HepG2 (cell line): ENCODE results near the gene ARHGAP23. TPM values are rescaled to one million over a fixed set of nuclear protein-coding genes. Genes with fewer than 3 reads are reported as not detected.

Experiments
- ATAC-seq: fragments of 200-7000 bp; cut with Tn5 transposase; 3 replicates; pipeline ENCODE4 v1.9.1; 2020; ENCODE audit warnings: mild to moderate bottlenecking, moderate library complexity
- BruUV-seq: library from RNA; stranded (reverse); fragments of 400-500 nt; replicated peaks from 2 replicates; lab custom pipeline; 2021; lab: Mats Ljungman, UMichigan
- CTCF ChIA-PET: fragments of 300-600 bp; formaldehyde crosslinking; extraction: SDS; loops from one replicate; lab custom pipeline; 2021; ENCODE audit warnings: low total read pairs, inconsistent platforms, low intra/inter-chr PET ratio; lab: Yijun Ruan, JAX
- POLR2A ChIA-PET: fragments of 350-600 bp; sonication (Branson Sonifier 250); formaldehyde crosslinking; loops from one replicate; lab custom pipeline; 2020; ENCODE audit warnings: antibody characterized with exemption, inconsistent platforms; lab: Yijun Ruan, JAX
- DNase-seq: peaks from one replicate; pipeline ENCODE4 v3.0.0-alpha.2; 2015; ENCODE audit warnings: low spot score
- FAIRE-seq: peaks from 3 replicates; lab custom pipeline; 2011; peaks lifted over from hg19 to GRCh38; lab: Jason Lieb, UNC
- H2AFZ ChIP-seq: one replicate; pipeline ENCODE4 v1.6.1; 2011; ENCODE audit warnings: low read length, inconsistent platforms
- H3K27ac ChIP-seq: fragments of 300-600 bp; 3 replicates; pipeline ENCODE4 v1.8.0; 2011; ENCODE audit warnings: mixed run types, mild to moderate bottlenecking, mixed read lengths, low read length, inconsistent platforms; ENCODE audit not compliant: insufficient read depth; ENCODE audit errors: extremely low read length
- H3K27me3 ChIP-seq, 2 experiments: fragments of 200-600 bp in 1 of 2; 2 replicates in 1 of 2; 3 replicates in 1 of 2; pipeline versions ENCODE4 v1.6.0 to v1.8.0; 2011; ENCODE audit warnings: low read length in 2 of 2, mild to moderate bottlenecking in 2 of 2, moderate library complexity in 2 of 2, inconsistent platforms in 1 of 2; ENCODE audit not compliant: insufficient read depth in 2 of 2, control insufficient read depth in 1 of 2
- H3K36me3 ChIP-seq, 2 experiments: fragments of 200-600 bp in 1 of 2; replicated peaks in 1 of 2; 2 replicates in 1 of 2; 3 replicates in 1 of 2; pipeline versions ENCODE4 v1.5.1 to v1.8.0; 2011; ENCODE audit warnings: low read length in 2 of 2, inconsistent platforms in 1 of 2; ENCODE audit not compliant: insufficient read depth in 2 of 2, control insufficient read depth in 1 of 2
- H3K4me1 ChIP-seq: 2 replicates; pipeline ENCODE4 v1.5.1; 2012; ENCODE audit warnings: low read length, inconsistent platforms; ENCODE audit not compliant: insufficient read depth
- H3K4me2 ChIP-seq: 2 replicates; pipeline ENCODE4 v1.6.0; 2011; ENCODE audit warnings: low read depth, low read length, inconsistent platforms
- H3K4me3 ChIP-seq, 3 experiments: fragments of 200-600 bp in 1 of 3; sonication (generic), shearing (Covaris generic) in 1 of 3; replicated peaks in 1 of 3; 2 replicates each; pipeline ENCODE4 v1.5.1; 2011 to 2016; ENCODE audit warnings: low read length in 3 of 3, inconsistent platforms in 2 of 3, low read depth in 2 of 3, mild to moderate bottlenecking in 2 of 3, control low read depth in 1 of 3, mixed read lengths in 1 of 3; ENCODE audit not compliant: insufficient read depth in 1 of 3
- H3K79me2 ChIP-seq: one replicate; pipeline ENCODE4 v1.6.1; 2011; ENCODE audit warnings: low read length, inconsistent platforms; ENCODE audit not compliant: insufficient read depth
- H3K9ac ChIP-seq: 2 replicates; pipeline ENCODE4 v1.6.0; 2011; ENCODE audit warnings: mild to moderate bottlenecking, low read depth, low read length, inconsistent platforms; ENCODE audit not compliant: insufficient read depth
- H3K9me3 ChIP-seq: 2 replicates; pipeline ENCODE4 v1.5.1; 2012; ENCODE audit warnings: mild to moderate bottlenecking, low read length
- H4K20me1 ChIP-seq: 2 replicates; pipeline ENCODE4 v1.6.0; 2011; ENCODE audit warnings: inconsistent platforms, mild to moderate bottlenecking, low read length, moderate library complexity; ENCODE audit not compliant: insufficient read depth
- AGO1 ChIP-seq: fragments of 200-400 bp; formaldehyde crosslinking; IDR thresholded peaks from 2 replicates; pipeline ENCODE4 v1.6.1; 2017; ENCODE audit warnings: mild to moderate bottlenecking, low read depth, low read length, moderate library complexity; ENCODE audit not compliant: poor library complexity, severe bottlenecking
- CREM ChIP-seq, 2 experiments: sonication (generic) in 1 of 2; formaldehyde crosslinking in 1 of 2; IDR thresholded peaks; 2 replicates each; pipeline versions ENCODE4 v1.4.0 to v1.6.1; 2016 to 2020; ENCODE audit warnings: antibody characterized with exemption in 1 of 2, mild to moderate bottlenecking in 1 of 2, missing genetic modification reagents in 1 of 2
- EEA1 ChIP-seq: sonication (generic); formaldehyde crosslinking; IDR thresholded peaks from 2 replicates; pipeline ENCODE4 v1.5.1; 2020; ENCODE audit warnings: mild to moderate bottlenecking, missing genetic modification reagents, borderline replicate concordance
- KLF12 ChIP-seq: sonication (generic); formaldehyde crosslinking; IDR thresholded peaks from 2 replicates; pipeline ENCODE4 v1.4.0; 2020; ENCODE audit warnings: missing genetic modification reagents, borderline replicate concordance
- MED8 ChIP-seq: sonication (generic); formaldehyde crosslinking; IDR thresholded peaks from 2 replicates; pipeline ENCODE4 v1.8.1; 2023; ENCODE audit warnings: mild to moderate bottlenecking, missing genetic modification reagents; ENCODE audit not compliant: insufficient replicate concordance
- NCOA2 ChIP-seq: sonication (generic); formaldehyde crosslinking; IDR thresholded peaks from 2 replicates; pipeline ENCODE4 v1.8.0; 2022; ENCODE audit warnings: inconsistent platforms
- REL ChIP-seq: sonication (generic); formaldehyde crosslinking; conservative IDR thresholded peaks from 2 replicates; pipeline ENCODE4 v1.8.0; 2022; ENCODE audit warnings: mild to moderate bottlenecking, missing genetic modification reagents, moderate library complexity
- THAP7 ChIP-seq: sonication (generic); formaldehyde crosslinking; IDR thresholded peaks from 2 replicates; pipeline ENCODE4 v1.8.1; 2023; ENCODE audit warnings: mild to moderate bottlenecking, missing genetic modification reagents
- TOE1 ChIP-seq: sonication (generic); formaldehyde crosslinking; IDR thresholded peaks from 2 replicates; pipeline ENCODE4 v1.4.0; 2020; ENCODE audit warnings: mild to moderate bottlenecking, missing genetic modification reagents
- ZBTB20 ChIP-seq: sonication (generic); formaldehyde crosslinking; IDR thresholded peaks from 2 replicates; pipeline ENCODE4 v1.8.1; 2023; ENCODE audit warnings: missing genetic modification reagents, low read depth, mild to moderate bottlenecking, borderline replicate concordance
- ZC3H13 ChIP-seq: sonication (generic); formaldehyde crosslinking; IDR thresholded peaks from 2 replicates; pipeline ENCODE4 v1.8.1; 2023; ENCODE audit warnings: mild to moderate bottlenecking, missing genetic modification reagents, moderate library complexity
- ZKSCAN5 ChIP-seq: sonication (generic); formaldehyde crosslinking; IDR thresholded peaks from 2 replicates; pipeline ENCODE4 v1.5.1; 2020; ENCODE audit warnings: mild to moderate bottlenecking, missing genetic modification reagents
- ZNF205 ChIP-seq: IDR thresholded peaks from 2 replicates; pipeline ENCODE4 v1.6.1; 2018; ENCODE audit warnings: missing biosample characterization, missing genetic modification reagents
- ZNF317 ChIP-seq: sonication (generic); formaldehyde crosslinking; IDR thresholded peaks from 2 replicates; pipeline ENCODE4 v1.5.0; 2020; ENCODE audit warnings: mild to moderate bottlenecking, missing genetic modification reagents
- WGBS: methylation state at CpG from one replicate; pipeline ENCODE4 v1.1.6; 2017; ENCODE audit warnings: low lambda C conversion rate; 5-methylcytosine and 5-hydroxymethylcytosine counted together
- in situ Hi-C: cut with HindIII; loops from 2 replicates; pipeline ENCODE4 v1.10.0; 2017; ENCODE audit warnings: low pct_unique_long_range_greater_than_20kb; ENCODE audit not compliant: extremely low pct_ligation_motif_present
- intact Hi-C: fragments of 100-400 bp; cut with micrococcal nuclease; formaldehyde crosslinking; loops from one replicate; pipeline ENCODE4 v1.10.0; 2022; ENCODE audit not compliant: unreplicated experiment
- polyA plus RNA-seq, 8 experiments: library from polyadenylated mRNA; depleted of rRNA in 3 of 8; stranded (reverse) in 7 of 8; unstranded in 1 of 8; fragments of >200 nt; fragmentation: Illumina TruSeq in 4 of 8; extraction: Trizol in 4 of 8; gene quantifications; 2 replicates each; pipeline versions ENCODE4 v1.2.1 to v1.2.3, GENCODE V29; 2011 to 2016; ENCODE audit warnings: low read depth in 4 of 8, missing spikeins in 1 of 8, mixed read lengths in 1 of 8; ENCODE audit not compliant: insufficient read depth in 1 of 8
- total RNA-seq, 5 experiments: library from RNA; depleted of rRNA; stranded (reverse); fragments of >200 nt; fragmentation: Illumina TruSeq; extraction: Trizol; gene quantifications; 2 replicates each; pipeline ENCODE4 v1.2.3, GENCODE V29; 2016; ENCODE audit warnings: low read depth in 1 of 5
- TF ChIP-seq, protein P1 (sequence below): sonication (generic); formaldehyde crosslinking; IDR thresholded peaks from 2 replicates; pipeline ENCODE4 v1.8.1; 2023; ENCODE audit warnings: mild to moderate bottlenecking, missing genetic modification reagents

Gene ARHGAP23
- total and polyA plus RNA-seq, 2 of the 13 experiments (the other 11 are each of a cell fraction or from before 2014, with no cell fraction given), result 0.03 TPM; not detected in 1

DNA sequence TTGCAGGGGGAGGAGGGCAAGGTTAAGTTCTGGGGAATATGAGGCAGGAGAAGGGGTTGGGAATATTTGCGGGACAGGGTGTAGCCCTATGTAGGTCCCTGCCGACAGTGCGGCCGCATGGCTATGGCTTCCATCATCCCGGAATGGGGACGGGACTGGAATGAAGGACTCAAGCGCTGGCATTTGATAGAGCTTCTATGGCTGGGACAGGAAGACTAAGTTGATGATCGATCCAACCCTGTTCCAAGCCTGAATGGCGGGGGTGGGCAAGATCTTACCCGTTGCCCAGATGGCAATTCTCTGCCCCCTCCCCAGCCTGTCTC is 130.4 kb downstream of the ARHGAP23 start:
- Histone ChIP-seq H2AFZ (no peak overlapping the region), H3K4me2 (peak overlapping the region; percentile 81), H3K79me2 (no peaks in the 10 kb centered on the region), H3K27ac (no peak overlapping the region), H3K9me3 (no peaks in the 10 kb centered on the region), H4K20me1 (no peaks in the 10 kb centered on the region), H3K36me3 (no peaks in the 10 kb centered on the region), H3K4me3 (peak overlapping the region; percentile 13 to 67 (median 51); a peak in 5 of 6 replicates), H3K27me3 (peaks cover 0 to 2% of the 10 kb centered on the region in 2 experiments; a peak in 1 of 5 replicates), H3K4me1 (peaks cover 39% of the 10 kb centered on the region), H3K9ac (no peak overlapping the region)
- ATAC-seq (peak; percentile 12), DNase-seq (no peak), FAIRE-seq (no peak)
- POLR2A ChIA-PET, result interaction anchor here (0.6 to 2.9 kb wide), 21 partner anchors 8 to 641 kb away, joined by 3 to 29 read pairs (median 5); partner anchors contain the start of genes LASP1, RPL19 and SRCIN1
- in situ Hi-C loops, result loop anchor here (5.0 kb wide), 1 partner anchor 109 kb away; no protein-coding TSS in a partner anchor
- intact Hi-C loops, result loop anchor here (1.0 to 5.0 kb wide), 3 partner anchors 26 to 109 kb away; no protein-coding TSS in a partner anchor
- CTCF ChIA-PET, result interaction anchor here (0.7 to 2.0 kb wide), 5 partner anchors 21 to 109 kb away, joined by 3 to 18 read pairs (median 10); partner anchors contain the start of gene SRCIN1
- TF ChIP-seq ZNF205 (CRISPR knock-in tag), result no peak
- no peak for TF ChIP-seq EEA1
- no peak for TF ChIP-seq ZKSCAN5
- TF ChIP-seq, protein P1, sequence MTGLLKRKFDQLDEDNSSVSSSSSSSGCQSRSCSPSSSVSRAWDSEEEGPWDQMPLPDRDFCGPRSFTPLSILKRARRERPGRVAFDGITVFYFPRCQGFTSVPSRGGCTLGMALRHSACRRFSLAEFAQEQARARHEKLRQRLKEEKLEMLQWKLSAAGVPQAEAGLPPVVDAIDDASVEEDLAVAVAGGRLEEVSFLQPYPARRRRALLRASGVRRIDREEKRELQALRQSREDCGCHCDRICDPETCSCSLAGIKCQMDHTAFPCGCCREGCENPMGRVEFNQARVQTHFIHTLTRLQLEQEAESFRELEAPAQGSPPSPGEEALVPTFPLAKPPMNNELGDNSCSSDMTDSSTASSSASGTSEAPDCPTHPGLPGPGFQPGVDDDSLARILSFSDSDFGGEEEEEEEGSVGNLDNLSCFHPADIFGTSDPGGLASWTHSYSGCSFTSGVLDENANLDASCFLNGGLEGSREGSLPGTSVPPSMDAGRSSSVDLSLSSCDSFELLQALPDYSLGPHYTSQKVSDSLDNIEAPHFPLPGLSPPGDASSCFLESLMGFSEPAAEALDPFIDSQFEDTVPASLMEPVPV (CRISPR knock-in tag), result 0 out of 2 replicates have a peak, but pooled peaks have one; percentile 0
- 0 out of 2 replicates have a peak, but pooled peaks have one; percentile 72 for TF ChIP-seq THAP7 (CRISPR knock-in tag)
- peak; percentile 50; the same call in 1 of the 2 replicates for TF ChIP-seq REL (CRISPR knock-in tag)
- TF ChIP-seq NCOA2 (CRISPR knock-in tag), result no peak
- TF ChIP-seq MED8 (CRISPR knock-in tag), result no peak
- no peak for TF ChIP-seq KLF12 (CRISPR knock-in tag)
- TF ChIP-seq ZC3H13 (CRISPR knock-in tag), result 0 out of 2 replicates have a peak, but pooled peaks have one; percentile 8
- no peak for TF ChIP-seq CREM (IDR thresholded peaks at IDR 0.05)
- no peak for TF ChIP-seq CREM (CRISPR knock-in tag; IDR thresholded peaks at IDR 0.05)
- no peak for TF ChIP-seq TOE1 (CRISPR knock-in tag)
- TF ChIP-seq AGO1, result peak; percentile 3
- TF ChIP-seq ZNF317 (CRISPR knock-in tag), result 0 out of 2 replicates have a peak, but pooled peaks have one; percentile 1
- no peak for TF ChIP-seq ZBTB20 (CRISPR knock-in tag)
- 49% methylated on average over 10 of the region's 10 CpGs for WGBS
- BruUV-seq, result no TSS peak
